Endothelial cell of umbilical vein (primary cell): ENCODE measurements around the gene KLHDC4. TPM values are rescaled to one million over a fixed set of nuclear protein-coding genes. Genes with fewer than 3 reads are reported as not detected.

ENCODE experiments used
- BruUV-seq: library from RNA; stranded (reverse); fragments of 400-500 nt; replicated peaks from 2 replicates; lab custom pipeline; 2021; lab: Mats Ljungman, UMichigan
- CTCF ChIA-PET: fragments of 300-600, 350-600 bp; sonication (Branson Sonifier 250); formaldehyde crosslinking; loops from one replicate; lab custom pipeline; 2021; ENCODE audit warnings: antibody characterized with exemption, inconsistent platforms; lab: Charles Lee
- POLR2A ChIA-PET: fragments of 300-600, 350-600 bp; sonication (Branson Sonifier 250); formaldehyde crosslinking; loops from one replicate; lab custom pipeline; 2021; ENCODE audit warnings: antibody characterized with exemption, inconsistent platforms; lab: Charles Lee
- DNase-seq: peaks from one replicate; pipeline ENCODE4 v3.0.0-alpha.2; 2011; ENCODE audit warnings: low read depth, low spot score
- FAIRE-seq: peaks from 2 replicates; lab custom pipeline; 2011; peaks lifted over from hg19 to GRCh38; lab: Jason Lieb, UNC
- H2AFZ ChIP-seq: 2 replicates; pipeline ENCODE4 v1.6.0; 2012; ENCODE audit warnings: low read depth, low read length, control low read depth, inconsistent platforms
- H3K27ac ChIP-seq: 2 replicates; pipeline ENCODE4 v1.5.1; 2011; ENCODE audit warnings: low read depth, mild to moderate bottlenecking, control low read depth, low read length, moderate library complexity; ENCODE audit not compliant: insufficient read depth
- H3K27me3 ChIP-seq, 2 experiments: 2 replicates each; pipeline versions ENCODE4 v1.6.0 to v1.6.1; 2011; ENCODE audit warnings: low read length in 2 of 2, mixed read lengths in 1 of 2; ENCODE audit not compliant: control insufficient read depth in 2 of 2, insufficient read depth in 2 of 2
- H3K36me3 ChIP-seq, 2 experiments: 2 replicates in 1 of 2; 3 replicates in 1 of 2; pipeline ENCODE4 v1.5.1; 2011; ENCODE audit warnings: low read length in 2 of 2, mild to moderate bottlenecking in 1 of 2, moderate library complexity in 1 of 2; ENCODE audit not compliant: control insufficient read depth in 2 of 2, insufficient read depth in 2 of 2; ENCODE audit errors: extremely low read depth in 1 of 2
- H3K4me1 ChIP-seq: 3 replicates; pipeline ENCODE4 v1.5.1; 2011; ENCODE audit warnings: mild to moderate bottlenecking, low read length; ENCODE audit not compliant: control insufficient read depth, insufficient read depth; ENCODE audit errors: extremely low read depth
- H3K4me2 ChIP-seq: 2 replicates; pipeline ENCODE4 v1.6.1; 2011; ENCODE audit warnings: low read length, control low read depth, mixed read lengths; ENCODE audit not compliant: insufficient read depth
- H3K4me3 ChIP-seq, 3 experiments: fragments of 200-600 bp in 1 of 3; sonication (generic), shearing (Covaris generic) in 1 of 3; replicated peaks in 1 of 3; 2 replicates each; pipeline ENCODE4 v1.5.1; 2011 to 2016; ENCODE audit warnings: control low read depth in 3 of 3, low read length in 3 of 3, mild to moderate bottlenecking in 2 of 3, inconsistent platforms in 1 of 3, low read depth in 1 of 3, moderate library complexity in 1 of 3; ENCODE audit not compliant: insufficient read depth in 1 of 3
- H3K79me2 ChIP-seq: 2 replicates; pipeline ENCODE4 v1.6.0; 2012; ENCODE audit warnings: low read length, inconsistent platforms; ENCODE audit not compliant: control insufficient read depth, insufficient read depth
- H3K9ac ChIP-seq: replicated peaks from 2 replicates; pipeline ENCODE3; 2011; ENCODE audit warnings: low read length, control low read depth; ENCODE audit not compliant: insufficient read depth; ENCODE audit errors: extremely low read depth
- H3K9me1 ChIP-seq: replicated peaks from 3 replicates; pipeline ENCODE4 v1.6.0; 2011; ENCODE audit warnings: mild to moderate bottlenecking, low read length; ENCODE audit not compliant: control insufficient read depth, insufficient read depth; ENCODE audit errors: extremely low read depth
- H3K9me3 ChIP-seq: replicated peaks from 2 replicates; pipeline ENCODE4 v1.5.1; 2012; ENCODE audit warnings: low read length, inconsistent platforms; ENCODE audit not compliant: control insufficient read depth, insufficient read depth
- H4K20me1 ChIP-seq: replicated peaks from 2 replicates; pipeline ENCODE3; 2011; ENCODE audit warnings: mild to moderate bottlenecking, low read length; ENCODE audit not compliant: control insufficient read depth, insufficient read depth; ENCODE audit errors: extremely low read depth
- CTCF ChIP-seq, 2 donors: IDR thresholded peaks; 1 replicate in 1 of 2; 2 replicates in 1 of 2; pipeline ENCODE4 v1.5.1; 2011; ENCODE audit warnings: low read length in 2 of 2, mild to moderate bottlenecking in 2 of 2, moderate library complexity in 2 of 2, control low read depth in 1 of 2, inconsistent platforms in 1 of 2, low read depth in 1 of 2; ENCODE audit not compliant: insufficient read depth in 1 of 2; ENCODE audit errors: extremely low read depth in 1 of 2
- EZH2 ChIP-seq: IDR thresholded peaks from 2 replicates; pipeline ENCODE4 v1.6.1; 2012; ENCODE audit warnings: borderline replicate concordance, low read depth, mild to moderate bottlenecking, moderate library complexity, low read length, inconsistent platforms; ENCODE audit not compliant: severe bottlenecking
- FOS ChIP-seq: IDR thresholded peaks from 2 replicates; pipeline ENCODE4 v1.6.1; 2011; ENCODE audit warnings: mild to moderate bottlenecking, low read length, moderate library complexity, borderline replicate concordance; ENCODE audit not compliant: insufficient read depth
- GATA2 ChIP-seq: IDR thresholded peaks from 2 replicates; pipeline ENCODE4 v1.7.0; 2011; ENCODE audit warnings: low read depth, mild to moderate bottlenecking, moderate library complexity, mixed read lengths, low read length; ENCODE audit not compliant: insufficient read length, insufficient read depth
- JUN ChIP-seq: IDR thresholded peaks from 2 replicates; pipeline ENCODE4 v1.6.1; 2011; ENCODE audit warnings: borderline replicate concordance, low read depth; ENCODE audit not compliant: insufficient read length, insufficient read depth
- MAX ChIP-seq: IDR thresholded peaks from 2 replicates; pipeline ENCODE4 v1.6.1; 2011; ENCODE audit not compliant: insufficient read depth, insufficient read length
- MYC ChIP-seq: IDR thresholded peaks from one replicate; pipeline ENCODE4 v1.6.1; 2011; ENCODE audit warnings: mild to moderate bottlenecking, low read depth, low read length
- POLR2A ChIP-seq: IDR thresholded peaks from 2 replicates; pipeline ENCODE4 v1.6.1; 2012; ENCODE audit warnings: low read depth, mild to moderate bottlenecking, control low read depth, low read length
- POLR2AphosphoS5 ChIP-seq: IDR thresholded peaks from 2 replicates; pipeline ENCODE4 v1.6.1; 2012; ENCODE audit warnings: low read depth, mild to moderate bottlenecking, control low read depth, low read length, moderate library complexity; ENCODE audit not compliant: insufficient read depth
- dilution Hi-C: fragments of 300-500 bp; cut with MboI; formaldehyde crosslinking; loops from one replicate; pipeline ENCODE4 v1.15.0; 2019; ENCODE audit warnings: low sequenced_read_pairs; ENCODE audit not compliant: extremely low pct_ligation_motif_present
- intact Hi-C: fragments of 100-400 bp; cut with micrococcal nuclease; formaldehyde crosslinking; loops from one replicate; pipeline ENCODE4 v1.10.0; 2022
- polyA plus RNA-seq, 4 experiments: library from polyadenylated mRNA; depleted of rRNA in 3 of 4; stranded (reverse) in 3 of 4; unstranded in 1 of 4; fragments of >200 nt; gene quantifications; 2 replicates each; pipeline versions ENCODE4 v1.2.1 to v1.2.3, GENCODE V29; 2011 to 2012; ENCODE audit warnings: missing spikeins in 1 of 4
- total RNA-seq: library from RNA; stranded (reverse); gene quantifications from 2 replicates; pipeline ENCODE4 v1.2.3, GENCODE V29; 2021

The KLHDC4 gene
- total and polyA plus RNA-seq, 2 donors (not counting 3 experiments of a cell fraction or from before 2014, with no cell fraction given) = 24.7 to 46.2 TPM

GRCh38 chr16:87667946-87668345, 97.8 kb downstream of the KLHDC4 start:
- H2AFZ ChIP-seq = no peak overlapping the region
- H3K9me1 ChIP-seq = no peaks in the 10 kb centered on the region
- no peaks in the 10 kb centered on the region for H4K20me1 ChIP-seq
- no peaks in the 10 kb centered on the region for H3K9me3 ChIP-seq
- H3K36me3 ChIP-seq = no peaks in the 10 kb centered on the region
- H3K27ac ChIP-seq = no peak overlapping the region
- H3K4me2 ChIP-seq = no peak overlapping the region
- DNase-seq = no peak
- dilution Hi-C loops = no loop called here
- H3K79me2 ChIP-seq = no peaks in the 10 kb centered on the region
- BruUV-seq = no TSS peak
- CTCF ChIA-PET = no interaction called here
- intact Hi-C loops = no loop called here
- H3K4me3 ChIP-seq = no peak overlapping the region
- FAIRE-seq = no peak
- no peaks in the 10 kb centered on the region for H3K4me1 ChIP-seq
- POLR2A ChIA-PET = no interaction called here
- no peak overlapping the region for H3K9ac ChIP-seq
- TF ChIP-seq JUN (no peak), FOS (no peak), CTCF (IDR thresholded peaks at IDR 0.05; ENCODE audit: extremely low read depth in 1 of 2, insufficient read depth in 1 of 2, low read depth in 1 of 2, low read length in 2 of 2) (no peak), GATA2 (no peak)
- H3K27me3 ChIP-seq = no peaks in the 10 kb centered on the region

GRCh38 chr16:87667443-87667842, 98.3 kb downstream of the KLHDC4 start:
- Histone ChIP-seq H3K9ac (no peak overlapping the region), H3K36me3 (no peaks in the 10 kb centered on the region), H3K9me3 (no peaks in the 10 kb centered on the region), H4K20me1 (no peaks in the 10 kb centered on the region), H3K4me1 (no peaks in the 10 kb centered on the region), H3K4me3 (no peak overlapping the region), H3K27me3 (no peaks in the 10 kb centered on the region), H3K27ac (no peak overlapping the region), H3K79me2 (no peaks in the 10 kb centered on the region), H2AFZ (no peak overlapping the region), H3K4me2 (no peak overlapping the region), H3K9me1 (no peaks in the 10 kb centered on the region)
- dilution Hi-C loops (no loop called here), intact Hi-C loops (no loop called here)
- POLR2A ChIA-PET = no interaction called here
- DNase-seq (no peak), FAIRE-seq (no peak)
- BruUV-seq = no TSS peak
- TF ChIP-seq CTCF (IDR thresholded peaks at IDR 0.05; ENCODE audit: extremely low read depth in 1 of 2, insufficient read depth in 1 of 2, low read depth in 1 of 2, low read length in 2 of 2) (no peak), FOS (no peak), GATA2 (no peak), MAX (no peak), EZH2 (no peak), POLR2A (no peak), MYC (no peak), POLR2AphosphoS5 (no peak), JUN (no peak)
- CTCF ChIA-PET = interaction anchor here (1.1 to 1.2 kb wide), 2 partner anchors 14 to 16 kb away, joined by 3 read pairs; no protein-coding TSS in a partner anchor
